ENCODE data around the gene OLFM1. TPM values are rescaled to one million over a fixed set of nuclear protein-coding genes. Genes with fewer than 3 reads are reported as not detected.
"Not testable (repeated sequence)": the region's sequence is repeated elsewhere in the genome, so short reads cannot be mapped to it uniquely, and the experiment has no call there.

OLFM1 gene
- total RNA-seq, 1 donor from 2014 or later, result 8.0 TPM

- Mint-ChIP-seq H3K36me3 (peaks cover 3% of the 10 kb centered on the region), H3K27ac (no peak overlapping the region), H3K4me1 (ENCODE audit: unreplicated experiment) (no peaks in the 10 kb centered on the region), H3K9me3 (peaks cover 12% of the 10 kb centered on the region), H3K27me3 (peaks cover 75% of the 10 kb centered on the region), H3K4me3 (no peak overlapping the region)
- DNase-seq (ENCODE audit: extremely low spot score, unreplicated experiment), result no peak
- no peak for TF ChIP-seq CTCF (conservative IDR thresholded peaks at IDR 0.05)
Measured at GRCh38 chr9:135061441-135061840, 26.0 kb upstream of the OLFM1 start.

- peaks cover 3% of the 10 kb centered on the region for H3K36me3 Mint-ChIP-seq
- peaks cover 12% of the 10 kb centered on the region for H3K9me3 Mint-ChIP-seq
- H3K27ac Mint-ChIP-seq, result no peak overlapping the region
- DNase-seq (ENCODE audit: extremely low spot score, unreplicated experiment), result no peak
- H3K4me1 Mint-ChIP-seq (ENCODE audit: unreplicated experiment), result no peaks in the 10 kb centered on the region
- peaks cover 70% of the 10 kb centered on the region for H3K27me3 Mint-ChIP-seq
- H3K4me3 Mint-ChIP-seq, result no peak overlapping the region
- TF ChIP-seq CTCF (conservative IDR thresholded peaks at IDR 0.05), result no peak
Measured at GRCh38 chr9:135062254-135062653, 25.2 kb upstream of the OLFM1 start.

GRCh38 chr9:135063466-135063865, 24.0 kb upstream of the OLFM1 start:
- H3K36me3 Mint-ChIP-seq; H3K4me3 Mint-ChIP-seq; DNase-seq (ENCODE audit: extremely low spot score, unreplicated experiment); H3K4me1 Mint-ChIP-seq (ENCODE audit: unreplicated experiment); H3K27ac Mint-ChIP-seq: not testable (repeated sequence)
- peaks cover 12% of the 10 kb centered on the region for H3K9me3 Mint-ChIP-seq
- H3K27me3 Mint-ChIP-seq, result peaks cover 68% of the 10 kb centered on the region

- not testable (repeated sequence) for H3K4me3 Mint-ChIP-seq; H3K36me3 Mint-ChIP-seq; DNase-seq (ENCODE audit: extremely low spot score, unreplicated experiment); H3K27ac Mint-ChIP-seq; H3K4me1 Mint-ChIP-seq (ENCODE audit: unreplicated experiment)
- peaks cover 12% of the 10 kb centered on the region for H3K9me3 Mint-ChIP-seq
- peaks cover 70% of the 10 kb centered on the region for H3K27me3 Mint-ChIP-seq
Measured at GRCh38 chr9:135063888-135064287, 23.6 kb upstream of the OLFM1 start.

GRCh38 chr9:135065151-135065550, 22.3 kb upstream of the OLFM1 start:
- no peak for DNase-seq (ENCODE audit: extremely low spot score, unreplicated experiment)
- H3K4me3 Mint-ChIP-seq, result no peak overlapping the region
- no peak for TF ChIP-seq CTCF (conservative IDR thresholded peaks at IDR 0.05)

GRCh38 chr9:135065804-135066203, 21.7 kb upstream of the OLFM1 start:
- Mint-ChIP-seq H3K27me3 (peaks cover 69% of the 10 kb centered on the region), H3K4me3 (no peak overlapping the region), H3K27ac (no peak overlapping the region), H3K4me1 (ENCODE audit: unreplicated experiment) (no peaks in the 10 kb centered on the region), H3K9me3 (peaks cover 12% of the 10 kb centered on the region), H3K36me3 (peaks cover 3% of the 10 kb centered on the region)
- no peak for DNase-seq (ENCODE audit: extremely low spot score, unreplicated experiment)
- TF ChIP-seq CTCF (conservative IDR thresholded peaks at IDR 0.05), result no peak

More at GRCh38 chr9:135065151-135065550, 22.3 kb upstream of the OLFM1 start:
- no peaks in the 10 kb centered on the region for H3K4me1 Mint-ChIP-seq (ENCODE audit: unreplicated experiment)
- no peak overlapping the region for H3K27ac Mint-ChIP-seq
- peaks cover 3% of the 10 kb centered on the region for H3K36me3 Mint-ChIP-seq
- H3K27me3 Mint-ChIP-seq, result peaks cover 69% of the 10 kb centered on the region
- peaks cover 12% of the 10 kb centered on the region for H3K9me3 Mint-ChIP-seq

- Mint-ChIP-seq H3K27ac (no peak overlapping the region), H3K4me3 (no peak overlapping the region), H3K9me3 (peaks cover 12% of the 10 kb centered on the region), H3K27me3 (peaks cover 69% of the 10 kb centered on the region), H3K36me3 (peaks cover 3% of the 10 kb centered on the region), H3K4me1 (ENCODE audit: unreplicated experiment) (no peaks in the 10 kb centered on the region)
- no peak for TF ChIP-seq CTCF (conservative IDR thresholded peaks at IDR 0.05)
- no peak for DNase-seq (ENCODE audit: extremely low spot score, unreplicated experiment)
Measured at GRCh38 chr9:135066291-135066690, 21.2 kb upstream of the OLFM1 start.

All from type B pancreatic cell (in vitro differentiated cells).